Measurements from ENCODE around the gene STK39.
"Not testable (repeated sequence)": the region's sequence is repeated elsewhere in the genome, so short reads cannot be mapped to it uniquely, and the experiment has no call there.

The STK39 gene

GRCh38 chr2:168247341-168248261 is at the start of gene STK39:
Gene STK39, minus strand, starts transcription at chr2:168247595. Its CDS starts 160 bp downstream, at chr2:168247435.
- DNase-seq (ENCODE audit: low spot score) = peak; percentile 70

- DNase-seq (ENCODE audit: low spot score) = no peak
Observed at GRCh38 chr2:168295051-168295450, 47.7 kb upstream of the STK39 start.

- DNase-seq (ENCODE audit: low spot score) = no peak
Observed at GRCh38 chr2:168294409-168294808, 47.0 kb upstream of the STK39 start.

GRCh38 chr2:168293766-168294165 is 46.4 kb upstream of the STK39 start:
- DNase-seq (ENCODE audit: low spot score) = no peak

- no peak for DNase-seq (ENCODE audit: low spot score)
Observed at GRCh38 chr2:168290391-168290790, 43.0 kb upstream of the STK39 start.

- no peak for DNase-seq (ENCODE audit: low spot score)
Observed at GRCh38 chr2:168289880-168290279, 42.5 kb upstream of the STK39 start.

- no peak for DNase-seq (ENCODE audit: low spot score)
Observed at GRCh38 chr2:168286535-168286934, 39.1 kb upstream of the STK39 start.

GRCh38 chr2:168278424-168278888 is 31.1 kb upstream of the STK39 start:
- DNase-seq (ENCODE audit: low spot score) = no peak

GRCh38 chr2:168277276-168277675 is 29.9 kb upstream of the STK39 start:
- DNase-seq (ENCODE audit: low spot score) = no peak

GRCh38 chr2:168272225-168272624 is 24.8 kb upstream of the STK39 start:
- DNase-seq (ENCODE audit: low spot score) = no peak

- DNase-seq (ENCODE audit: low spot score) = not testable (repeated sequence)
Observed at GRCh38 chr2:168262926-168263325, 15.5 kb upstream of the STK39 start.

GRCh38 chr2:168256448-168256847 is 9.1 kb upstream of the STK39 start:
- no peak for DNase-seq (ENCODE audit: low spot score)

- no peak for DNase-seq (ENCODE audit: low spot score)
Observed at GRCh38 chr2:168255866-168256265, 8.5 kb upstream of the STK39 start.

GRCh38 chr2:168255103-168255502 is 7.7 kb upstream of the STK39 start:
- no peak for DNase-seq (ENCODE audit: low spot score)

GRCh38 chr2:168254158-168254935 is 7.0 kb upstream of the STK39 start:
- peak; percentile 76 for DNase-seq (ENCODE audit: low spot score)

GRCh38 chr2:168253379-168253778 is 6.0 kb upstream of the STK39 start:
- no peak for DNase-seq (ENCODE audit: low spot score)

GRCh38 chr2:168252976-168253375 is 5.6 kb upstream of the STK39 start:
- no peak for DNase-seq (ENCODE audit: low spot score)

- DNase-seq (ENCODE audit: low spot score) = peak; percentile 78
Observed at GRCh38 chr2:168246483-168247340, 683 bp downstream of the STK39 start.

- peak; percentile 59 for DNase-seq (ENCODE audit: low spot score)
Observed at GRCh38 chr2:168246072-168246482, 1.3 kb downstream of the STK39 start.

GRCh38 chr2:168245074-168245825 is 2.1 kb downstream of the STK39 start:
- peak; percentile 30 for DNase-seq (ENCODE audit: low spot score)

GRCh38 chr2:168244318-168244717 is 3.1 kb downstream of the STK39 start:
- DNase-seq (ENCODE audit: low spot score) = no peak
